ENCODE data around the gene HGS.

HGS gene

DNA sequence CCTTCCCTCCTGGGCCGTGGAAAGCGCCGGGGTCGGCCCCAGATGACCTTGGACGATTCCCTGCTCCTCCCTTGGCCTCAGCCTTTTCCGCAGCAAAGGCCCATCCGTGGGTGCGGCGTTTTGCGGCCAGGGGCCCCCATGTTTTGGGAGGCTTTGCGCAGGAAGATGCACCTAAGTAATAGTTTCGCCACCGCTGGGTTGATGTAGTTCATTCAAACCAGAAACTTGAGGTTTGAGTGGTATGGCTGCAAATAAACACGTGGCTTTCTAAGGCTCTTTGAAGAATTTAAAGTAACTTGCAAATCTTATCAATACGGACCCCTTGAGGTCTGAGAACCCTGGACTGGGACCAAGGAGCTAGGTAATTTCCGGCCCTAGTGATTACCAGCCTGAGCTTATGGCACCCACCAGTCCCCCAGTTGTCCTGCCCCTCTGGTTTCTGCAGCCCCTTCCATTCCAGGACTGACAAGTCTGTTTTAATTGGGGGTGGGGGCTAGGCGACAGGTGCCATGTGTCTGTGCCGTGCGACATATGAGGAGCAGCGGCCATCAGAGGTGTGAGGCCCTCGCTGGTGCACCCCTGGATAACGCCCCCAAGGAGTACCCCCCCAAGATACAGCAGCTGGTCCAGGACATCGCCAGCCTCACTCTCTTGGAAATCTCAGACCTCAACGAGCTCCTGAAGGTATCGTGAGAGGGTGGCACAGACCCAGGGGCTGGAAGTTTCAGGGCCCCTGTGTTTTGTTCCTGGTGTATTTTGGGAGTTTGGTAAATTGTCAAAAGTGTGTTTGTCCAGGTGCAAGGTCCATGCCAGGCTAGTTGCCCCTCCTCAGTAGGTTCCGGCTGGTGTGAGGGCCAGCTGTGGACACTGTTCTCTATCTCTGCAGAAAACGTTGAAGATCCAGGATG lies 20.2 kb downstream of the HGS start:
- H3K4me3 ChIP-seq (ENCODE audit: low read depth, low read length), result peak overlapping the region; percentile 100
- H3K27me3 ChIP-seq, result no peaks in the 10 kb centered on the region
- no peaks in the 10 kb centered on the region for H3K9me3 ChIP-seq
- DNase-seq, result no peak
- H3K4me1 ChIP-seq, result no peaks in the 10 kb centered on the region
- TF ChIP-seq, protein P1, sequence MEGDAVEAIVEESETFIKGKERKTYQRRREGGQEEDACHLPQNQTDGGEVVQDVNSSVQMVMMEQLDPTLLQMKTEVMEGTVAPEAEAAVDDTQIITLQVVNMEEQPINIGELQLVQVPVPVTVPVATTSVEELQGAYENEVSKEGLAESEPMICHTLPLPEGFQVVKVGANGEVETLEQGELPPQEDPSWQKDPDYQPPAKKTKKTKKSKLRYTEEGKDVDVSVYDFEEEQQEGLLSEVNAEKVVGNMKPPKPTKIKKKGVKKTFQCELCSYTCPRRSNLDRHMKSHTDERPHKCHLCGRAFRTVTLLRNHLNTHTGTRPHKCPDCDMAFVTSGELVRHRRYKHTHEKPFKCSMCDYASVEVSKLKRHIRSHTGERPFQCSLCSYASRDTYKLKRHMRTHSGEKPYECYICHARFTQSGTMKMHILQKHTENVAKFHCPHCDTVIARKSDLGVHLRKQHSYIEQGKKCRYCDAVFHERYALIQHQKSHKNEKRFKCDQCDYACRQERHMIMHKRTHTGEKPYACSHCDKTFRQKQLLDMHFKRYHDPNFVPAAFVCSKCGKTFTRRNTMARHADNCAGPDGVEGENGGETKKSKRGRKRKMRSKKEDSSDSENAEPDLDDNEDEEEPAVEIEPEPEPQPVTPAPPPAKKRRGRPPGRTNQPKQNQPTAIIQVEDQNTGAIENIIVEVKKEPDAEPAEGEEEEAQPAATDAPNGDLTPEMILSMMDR (IDR thresholded peaks at IDR 0.05; ENCODE audit: low read depth, low read length), result no peak
- H3K36me3 ChIP-seq, result peaks cover 61% of the 10 kb centered on the region

DNA sequence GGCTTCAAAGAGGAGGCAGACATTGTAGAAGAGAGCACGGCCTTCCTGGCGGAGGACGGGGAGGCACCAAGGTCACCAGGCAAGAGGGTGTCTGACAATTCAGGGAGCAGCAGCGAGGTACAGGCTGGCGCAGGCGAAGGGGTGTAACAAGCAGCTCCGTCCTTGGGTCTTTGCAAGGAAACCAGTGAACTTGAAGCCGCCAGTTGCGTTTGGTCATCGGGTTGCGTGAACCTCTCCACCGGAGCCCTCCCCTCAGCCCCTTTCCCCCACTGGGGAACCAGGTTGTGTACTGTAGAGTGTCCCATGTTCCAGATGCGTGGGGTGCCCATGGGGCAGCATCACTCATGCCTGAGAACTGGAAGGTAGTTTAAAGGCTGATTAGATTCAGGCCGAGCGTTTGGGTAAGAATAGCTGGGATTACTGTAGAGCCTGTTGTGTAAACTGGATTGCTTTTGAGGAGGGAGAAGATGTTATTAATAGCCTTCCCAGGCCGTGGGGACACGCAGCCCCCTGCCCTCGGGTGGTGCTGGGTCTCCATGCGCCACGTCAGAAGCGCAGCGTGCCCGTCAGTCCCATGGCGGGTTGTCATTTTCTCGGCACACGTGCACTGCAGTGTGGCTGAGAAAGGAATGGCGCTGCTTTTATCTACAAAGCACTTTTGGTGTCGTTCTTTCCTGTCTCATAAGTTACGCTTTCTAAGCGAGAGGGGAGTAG lies 21.9 kb downstream of the HGS start:
- Histone ChIP-seq H3K36me3 (peaks cover 60% of the 10 kb centered on the region), H3K4me3 (ENCODE audit: low read depth, low read length) (no peak overlapping the region), H3K9me3 (no peaks in the 10 kb centered on the region), H3K27me3 (no peaks in the 10 kb centered on the region), H3K4me1 (no peaks in the 10 kb centered on the region; the same call in 1 of the 2 replicates)
- no peak for DNase-seq
- TF ChIP-seq, protein P1 (IDR thresholded peaks at IDR 0.05; ENCODE audit: low read depth, low read length), result no peak

DNA sequence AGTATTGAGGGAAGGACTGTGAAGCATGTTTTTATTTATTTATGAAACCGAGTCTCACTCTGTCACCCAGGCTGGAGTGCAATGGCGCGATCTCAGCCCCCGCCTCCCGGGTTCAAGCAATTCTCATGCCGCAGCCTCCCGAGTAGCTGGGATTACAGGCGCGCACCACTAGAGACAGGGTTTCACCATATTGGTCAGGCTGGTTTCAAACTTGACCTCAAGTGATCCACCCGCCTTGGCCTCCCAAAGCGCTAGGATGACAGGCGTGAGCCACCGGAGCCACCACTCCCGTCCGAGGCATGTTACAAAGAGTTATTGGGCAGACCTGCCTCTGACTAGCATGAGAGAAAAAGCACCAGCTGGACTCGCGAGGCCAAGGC lies 22.4 kb downstream of the HGS start:
- H3K9me3 ChIP-seq, result no peaks in the 10 kb centered on the region
- peaks cover 54% of the 10 kb centered on the region for H3K36me3 ChIP-seq
- peaks cover 4% of the 10 kb centered on the region; the same call in 1 of the 2 replicates for H3K4me1 ChIP-seq
- no peak overlapping the region for H3K4me3 ChIP-seq (ENCODE audit: low read depth, low read length)
- DNase-seq, result no peak
- TF ChIP-seq, protein P1 (IDR thresholded peaks at IDR 0.05; ENCODE audit: low read depth, low read length), result no peak
- no peaks in the 10 kb centered on the region for H3K27me3 ChIP-seq

DNA sequence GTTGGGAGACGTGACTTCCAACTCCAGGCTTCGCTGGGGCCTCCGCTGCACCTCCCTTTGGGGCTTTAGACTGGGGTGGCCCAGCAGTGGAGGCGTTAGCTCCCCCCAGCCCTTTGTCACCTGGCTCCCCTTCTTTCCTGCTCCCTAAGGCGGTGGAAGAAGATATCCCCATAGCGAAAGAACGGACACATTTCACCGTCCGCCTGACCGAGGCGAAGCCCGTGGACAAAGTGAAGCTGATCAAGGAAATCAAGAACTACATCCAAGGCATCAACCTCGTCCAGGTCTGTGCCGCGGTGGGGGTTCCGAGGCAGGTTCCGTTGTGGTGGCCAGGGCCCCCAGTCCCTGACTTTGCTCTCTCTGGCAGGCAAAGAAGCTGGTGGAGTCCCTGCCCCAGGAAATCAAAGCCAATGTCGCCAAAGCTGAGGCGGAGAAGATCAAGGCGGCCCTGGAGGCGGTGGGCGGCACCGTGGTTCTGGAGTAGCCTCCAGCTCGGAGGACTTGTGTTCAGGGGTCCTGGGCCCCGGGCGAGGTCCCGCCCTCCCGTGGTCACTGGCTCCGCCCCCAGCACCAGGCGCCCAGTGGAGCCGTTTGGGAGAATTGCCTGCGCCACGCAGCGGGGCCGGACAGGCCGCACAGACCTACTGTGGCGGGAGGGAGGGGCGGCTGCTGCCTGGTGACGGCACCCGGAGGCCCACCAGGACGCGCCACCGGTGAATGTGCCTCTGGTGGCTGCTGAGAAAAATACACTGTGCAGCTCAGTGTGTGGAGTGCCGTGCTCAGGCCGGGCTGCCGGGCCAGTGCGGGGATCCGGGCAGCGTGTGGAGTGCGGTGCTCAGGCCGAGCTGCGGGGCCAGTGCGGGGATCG lies 23.2 kb downstream of the HGS start:
- peaks cover 48% of the 10 kb centered on the region for H3K36me3 ChIP-seq
- no peak overlapping the region for H3K4me3 ChIP-seq (ENCODE audit: low read depth, low read length)
- TF ChIP-seq, protein P1 (IDR thresholded peaks at IDR 0.05; ENCODE audit: low read depth, low read length), result peak; percentile 13; the same call in 1 of the 2 replicates
- no peaks in the 10 kb centered on the region for H3K27me3 ChIP-seq
- no peaks in the 10 kb centered on the region for H3K9me3 ChIP-seq
- no peak for DNase-seq
- H3K4me1 ChIP-seq, result peaks cover 5% of the 10 kb centered on the region; the same call in 1 of the 2 replicates

DNA sequence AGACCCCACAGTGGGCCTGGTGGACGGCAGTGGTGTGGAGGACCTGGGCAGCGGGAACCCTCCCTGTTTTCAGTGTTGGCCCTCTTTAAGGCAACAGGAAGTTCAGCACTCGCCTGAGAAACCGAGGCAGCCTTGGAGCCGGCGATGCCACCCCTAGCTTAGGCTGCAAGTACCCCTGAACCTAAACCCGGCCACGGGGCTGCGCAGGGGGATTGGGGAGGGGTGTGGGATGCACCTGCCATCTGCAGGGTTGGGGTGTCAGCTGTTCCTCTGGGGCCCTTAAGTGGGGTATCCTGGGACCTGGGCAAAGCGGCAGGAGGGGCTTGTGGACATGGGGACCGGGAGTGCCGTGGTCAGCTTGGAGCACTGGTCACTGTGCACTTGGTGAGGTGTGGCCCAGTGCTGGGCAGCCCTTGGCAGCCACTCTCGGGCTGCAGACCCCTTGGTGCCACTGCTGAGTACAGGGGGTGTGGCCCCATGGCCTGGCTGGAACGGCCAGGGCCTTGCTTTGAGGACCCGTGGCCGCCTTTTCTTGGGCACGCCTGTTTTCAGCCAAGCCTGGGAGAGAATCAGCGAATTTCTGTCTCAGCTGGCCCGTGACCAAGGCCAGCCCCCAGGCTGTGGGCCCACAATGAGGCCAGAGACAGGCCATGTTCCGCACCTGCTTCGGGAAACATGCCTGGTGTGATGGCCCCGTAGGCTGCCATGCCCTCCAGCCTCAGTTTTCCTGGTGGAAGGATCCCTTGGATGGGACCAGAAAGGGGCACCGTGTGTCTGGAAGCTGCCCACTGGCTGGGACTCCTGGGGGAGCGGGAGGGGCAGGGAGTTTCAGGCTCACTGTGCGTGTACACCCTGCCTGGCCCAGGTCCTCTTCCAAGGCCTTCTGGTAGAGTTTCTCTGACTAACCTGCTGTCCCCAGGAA lies 24.2 kb downstream of the HGS start:
- H3K9me3 ChIP-seq, result no peaks in the 10 kb centered on the region
- peaks cover 43% of the 10 kb centered on the region for H3K36me3 ChIP-seq
- peaks cover 5% of the 10 kb centered on the region; the same call in 1 of the 2 replicates for H3K4me1 ChIP-seq
- no peak overlapping the region for H3K4me3 ChIP-seq (ENCODE audit: low read depth, low read length)
- peak; percentile 52 for DNase-seq
- H3K27me3 ChIP-seq, result no peaks in the 10 kb centered on the region
- TF ChIP-seq, protein P1 (IDR thresholded peaks at IDR 0.05; ENCODE audit: low read depth, low read length), result no peak
